ENCODE results near the gene DGKD. TPM values are rescaled to one million over a fixed set of nuclear protein-coding genes. Genes with fewer than 3 reads are reported as not detected.

Gene DGKD
- total and polyA plus RNA-seq, 9 of the 15 experiments (the other 6 are each of a cell fraction or from before 2014, with no cell fraction given) = 0.52 to 29.5 (median 10.6) TPM

- no peak for TF ChIP-seq POLR2B (IDR thresholded peaks at IDR 0.05; ENCODE audit: low read depth, partially characterized antibody)
- no peak for TF ChIP-seq SNRNP70 (optimal IDR thresholded peaks at IDR 0.05; ENCODE audit: low read depth, low read length)
- no peak for TF ChIP-seq NKRF (IDR thresholded peaks at IDR 0.05; ENCODE audit: borderline replicate concordance)
Measured at GRCh38 chr2:233356546-233357308, 2.4 kb downstream of the DGKD start (continued).

GRCh38 chr2:233358335-233358734 lies 4.0 kb downstream of the DGKD start:
- ATAC-seq (no peak), DNase-seq (ENCODE audit: extremely low read depth in 1 of 4, low spot score in 3 of 4) (no peak), FAIRE-seq (no peak)
- WGBS (ENCODE audit: insufficient coverage, low coverage, missing lambda C conversion rate) = 86% methylated on average over 4 of the region's 4 CpGs
- ChIA-PET POLR2A (no interaction called here), CTCF (ENCODE audit: low intra/inter-chr PET ratio) (no interaction called here)
- Histone ChIP-seq H3K27ac (ENCODE audit: extremely low read depth, low read depth, low read length) (no peak overlapping the region), H3K27me3 (ENCODE audit: control insufficient read depth in 2 of 2, insufficient read depth in 2 of 2, low read length in 2 of 2) (no peaks in the 10 kb centered on the region), H3K79me2 (ENCODE audit: control insufficient read depth, insufficient read depth, low read length) (peaks cover 53% of the 10 kb centered on the region), H3K9me3 (replicated peaks; ENCODE audit: control insufficient read depth, insufficient read depth, low read depth, low read length) (no peaks in the 10 kb centered on the region), H3K36me3 (ENCODE audit: control insufficient read depth, insufficient read depth, low read length) (peaks cover 12% of the 10 kb centered on the region; the same call in 2 of the 3 replicates), H3K4me1 (replicated peaks in 1 of 2; ENCODE audit: control insufficient read depth in 2 of 2, insufficient read depth in 2 of 2, low read length in 2 of 2) (peaks cover 26 to 33% of the 10 kb centered on the region in 2 experiments), H3K9me1 (ENCODE audit: control insufficient read depth, insufficient read depth, low read length) (no peaks in the 10 kb centered on the region), H2AFZ (ENCODE audit: low read depth, low read length) (no peak overlapping the region), H3K4me3 (no peak overlapping the region), H4K20me1 (replicated peaks; ENCODE audit: control insufficient read depth, insufficient read depth, low read length) (peaks cover 11% of the 10 kb centered on the region), H3K4me2 (ENCODE audit: insufficient read depth, low read length) (no peak overlapping the region), H3K9ac (ENCODE audit: insufficient read depth in 1 of 2, low read depth in 2 of 2, low read length in 2 of 2) (no peak overlapping the region)
- intact Hi-C loops (cut with micrococcal nuclease) (no loop called here), in situ Hi-C loops (cut with MboI) (no loop called here)
- BruUV-seq (replicated peaks) = no TSS peak
- TF ChIP-seq IRF2 (CRISPR knock-in tag; IDR thresholded peaks at IDR 0.05) (no peak), SIRT6 (IDR thresholded peaks at IDR 0.05; ENCODE audit: low read depth, low read length) (no peak), MAX (CRISPR knock-in tag; IDR thresholded peaks at IDR 0.05) (no peak), SRSF9 (IDR thresholded peaks at IDR 0.05; ENCODE audit: borderline replicate concordance, low read depth, low read length) (no peak), CLOCK (CRISPR knock-in tag; IDR thresholded peaks at IDR 0.05; ENCODE audit: borderline replicate concordance) (no peak), ZNF324 (CRISPR knock-in tag; IDR thresholded peaks at IDR 0.05) (no peak), FOS (IDR thresholded peaks at IDR 0.05; ENCODE audit: extremely low read depth, insufficient read length) (no peak), ZNF586 (CRISPR knock-in tag; conservative IDR thresholded peaks at IDR 0.05) (no peak)
